Ovary (tissue), 3 donors: ENCODE results near the gene PSMD1.

Source experiments
- CTCF ChIP-seq, 3 donors: fragments of 450-650 bp in 2 of 3; fragments of 200-600 bp in 1 of 3; IDR thresholded peaks; one replicate each; pipeline versions ENCODE4 v1.5.1 to v1.8.0; 2016 to 2022; ENCODE audit warnings: antibody characterized with exemption in 3 of 3, mild to moderate bottlenecking in 1 of 3
- EP300 ChIP-seq: sonication (generic); formaldehyde crosslinking; IDR thresholded peaks from one replicate; pipeline ENCODE4 v1.6.1; 2017; ENCODE audit warnings: antibody characterized with exemption
- POLR2A ChIP-seq: fragments of 450-650 bp; IDR thresholded peaks from one replicate; pipeline ENCODE4 v1.6.1; 2017; ENCODE audit warnings: antibody characterized with exemption, mild to moderate bottlenecking, moderate library complexity
- donor health status: DM: no; HTN: no; CAD: no.

DNA sequence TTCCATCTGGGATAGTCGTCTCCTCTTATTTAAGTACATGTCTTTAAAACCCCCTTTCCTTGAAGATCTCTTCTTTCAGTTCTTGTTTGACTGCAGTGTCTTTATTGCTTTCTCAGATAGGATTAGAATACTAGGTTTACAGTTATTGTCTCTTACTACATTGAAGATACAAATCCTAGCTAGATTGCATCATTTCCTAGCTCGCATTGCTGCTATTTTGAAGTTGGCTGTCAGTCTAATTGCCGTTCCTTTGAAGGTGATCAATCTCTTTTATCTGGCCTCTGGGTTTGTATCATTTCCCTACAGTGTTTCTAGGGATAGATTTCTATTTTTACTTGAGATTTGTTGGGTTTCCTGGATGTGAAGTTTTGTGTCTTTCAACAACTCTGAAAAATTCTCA, 162.6 kb downstream of the PSMD1 start:
- no peak for TF ChIP-seq POLR2A
- no peak for TF ChIP-seq CTCF (IDR thresholded peaks at IDR 0.05)
- no peak for TF ChIP-seq EP300
